ENCODE data around the gene BCAR1. TPM values are rescaled to one million over a fixed set of nuclear protein-coding genes. Genes with fewer than 3 reads are reported as not detected.
"Not testable (repeated sequence)": the region's sequence is repeated elsewhere in the genome, so short reads cannot be mapped to it uniquely, and the experiment has no call there.

BCAR1 gene
- total RNA-seq, 1 donor from 2014 or later = 21.6 TPM

DNA sequence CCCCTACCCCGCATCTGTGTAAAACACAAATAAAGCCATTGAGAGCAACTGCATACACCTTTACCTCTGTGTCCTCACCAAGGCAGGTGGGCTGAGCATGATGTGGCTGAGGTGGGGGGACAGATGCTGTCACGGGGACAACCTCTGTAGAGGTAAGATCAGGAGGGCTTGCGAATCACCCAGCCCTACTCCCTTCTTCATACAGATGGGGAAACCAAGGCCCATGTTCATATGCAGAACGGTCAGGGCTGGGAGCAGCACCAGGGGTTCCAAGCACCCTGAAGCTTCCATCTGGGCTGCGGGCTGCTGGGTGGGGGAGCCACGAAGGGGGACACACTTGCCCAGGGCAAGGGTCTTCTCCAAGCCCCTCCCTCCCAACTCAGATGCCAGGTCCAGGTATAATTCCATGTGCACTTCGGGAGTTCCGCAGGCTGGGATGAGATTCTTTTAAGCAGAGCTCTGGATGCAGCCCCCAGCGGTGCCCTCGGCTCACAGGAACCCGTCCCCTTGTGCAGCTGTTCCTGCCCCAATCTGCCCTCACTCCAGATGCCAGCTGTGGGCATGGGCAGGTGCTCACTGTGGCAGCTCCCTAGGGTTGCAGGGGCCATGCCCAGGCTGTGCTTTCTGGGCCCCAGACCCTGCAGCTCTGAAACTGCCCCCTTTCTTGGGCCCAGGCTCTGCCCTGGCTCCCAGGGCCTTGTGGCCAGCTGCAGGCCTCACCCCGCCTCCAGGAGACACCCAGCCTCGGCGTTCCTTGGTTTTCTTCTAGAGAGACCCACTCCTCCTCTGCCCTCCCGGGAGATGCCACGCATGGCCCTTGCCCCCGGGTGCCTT is 23.1 kb downstream of the BCAR1 start:
- FAIRE-seq (no peak), DNase-seq (ENCODE audit: low spot score in 2 of 2) (no peak)

DNA sequence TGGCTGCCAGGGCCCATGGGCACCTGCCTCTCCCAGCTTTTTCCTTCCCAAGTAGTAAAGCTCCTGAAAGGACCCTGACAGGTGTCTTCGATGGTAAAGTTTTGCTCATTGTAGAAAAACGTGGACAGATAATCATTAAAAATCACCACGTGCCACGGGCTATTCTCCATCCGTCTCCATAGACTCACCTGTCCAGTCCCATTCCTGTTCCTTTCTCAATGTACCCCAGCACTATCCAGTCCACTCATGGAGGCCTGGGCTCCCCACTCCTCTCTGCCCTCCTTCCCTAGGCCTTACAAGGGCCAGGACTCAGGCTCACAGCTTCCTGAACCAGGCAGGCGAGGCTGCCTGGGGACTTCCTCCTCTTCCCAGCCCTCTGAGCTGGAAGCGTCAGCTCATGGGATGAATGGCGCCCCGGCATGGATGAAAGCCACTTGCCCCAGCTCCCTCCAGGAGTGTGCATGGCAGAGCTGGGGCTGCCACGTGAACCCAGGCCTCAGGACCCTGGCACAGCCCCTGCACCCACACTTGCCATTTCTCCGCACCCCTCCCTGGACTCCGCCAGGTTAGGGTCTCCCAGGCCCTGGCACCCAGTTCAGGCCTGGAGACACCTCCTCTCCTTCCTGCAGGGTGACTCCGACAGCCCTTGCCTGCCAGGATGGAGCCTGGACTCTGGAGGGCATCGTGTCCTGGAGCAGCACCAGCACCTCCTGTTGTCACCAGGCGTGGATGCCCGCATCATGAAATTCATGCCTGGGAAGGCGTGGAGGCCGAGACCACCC is 23.9 kb downstream of the BCAR1 start:
- DNase-seq (ENCODE audit: low spot score in 2 of 2) (no peak), FAIRE-seq (no peak)

DNA sequence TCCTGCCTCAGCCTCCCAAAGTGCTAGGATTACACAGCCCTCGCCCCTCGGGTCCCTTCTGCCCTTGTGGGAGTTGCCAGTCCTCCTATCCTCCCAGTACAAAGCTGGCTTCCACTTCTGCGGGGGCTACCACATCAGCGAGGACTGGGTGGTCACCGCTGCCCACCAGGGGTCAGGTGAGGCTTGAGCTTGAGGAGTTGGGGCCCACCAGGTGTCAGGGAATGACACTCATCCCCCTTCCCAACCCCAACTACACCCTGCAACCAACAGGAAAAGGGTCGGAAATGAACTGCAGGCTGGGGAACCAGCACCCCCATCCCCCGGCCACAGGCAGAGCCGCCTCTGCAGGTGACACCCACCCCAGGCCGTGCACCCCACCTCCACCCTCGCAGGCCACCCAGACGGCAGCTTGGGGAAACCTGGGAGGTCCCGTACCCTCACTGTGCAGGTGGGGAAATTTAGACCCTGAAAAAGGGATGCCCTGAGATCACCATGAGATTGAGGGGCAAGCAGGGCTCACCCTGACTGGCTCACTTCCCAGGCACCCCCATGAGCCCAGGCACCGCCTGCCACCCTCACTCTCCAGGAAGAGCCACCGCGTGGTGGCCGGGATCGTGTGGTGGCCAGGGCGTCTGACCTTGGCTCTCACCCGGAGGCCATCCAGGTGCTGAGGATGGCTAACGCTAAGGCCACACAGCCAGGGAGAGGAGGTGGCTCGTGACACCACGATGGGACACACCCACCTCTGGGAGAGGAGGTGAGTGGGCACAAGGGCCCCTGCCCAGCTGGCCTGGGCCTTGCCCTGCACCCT is 24.7 kb downstream of the BCAR1 start:
- DNase-seq (ENCODE audit: low spot score in 2 of 2) = no peak
- no peak for FAIRE-seq

DNA sequence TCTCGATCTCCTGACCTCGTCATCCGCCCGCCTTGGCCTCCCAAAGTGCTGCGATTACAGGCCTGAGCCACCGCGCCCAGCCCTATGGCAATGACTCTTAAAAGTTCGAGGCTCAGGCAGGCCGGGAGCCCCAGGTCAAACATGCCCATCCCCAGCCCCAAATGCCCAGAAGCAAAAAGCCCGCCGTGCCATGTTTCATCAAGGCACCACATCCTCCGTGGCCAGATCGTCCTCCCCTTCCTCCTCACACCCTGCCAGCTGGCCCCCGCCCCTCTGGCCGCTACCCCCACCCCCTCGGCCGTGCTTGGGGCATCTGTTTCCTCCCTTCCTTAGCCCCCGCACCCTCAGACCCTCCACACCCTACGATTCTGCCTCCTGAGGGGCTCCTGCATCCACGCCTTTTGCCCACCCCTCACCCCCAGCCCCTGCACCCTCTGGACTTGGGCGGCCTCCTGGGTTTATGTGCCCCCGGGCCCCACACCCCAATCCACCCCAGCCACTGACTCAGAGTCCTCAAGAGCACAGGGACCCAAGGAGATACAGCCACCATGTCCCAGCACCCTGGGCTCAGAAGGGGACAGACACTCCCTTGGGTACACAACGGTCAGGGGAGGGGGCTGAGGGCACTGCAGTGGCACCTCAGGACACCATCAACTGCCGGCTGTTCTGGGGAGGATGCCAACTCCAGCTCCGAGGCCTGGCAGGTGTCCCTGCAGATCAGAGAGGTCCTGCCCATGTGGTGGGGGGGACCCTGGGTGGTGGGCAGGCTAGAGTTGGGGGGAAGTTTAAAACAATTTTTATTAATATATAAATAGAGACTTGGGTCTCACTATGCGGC is 25.5 kb downstream of the BCAR1 start:
- DNase-seq (ENCODE audit: low spot score in 2 of 2) (no peak), FAIRE-seq (no peak)

DNA sequence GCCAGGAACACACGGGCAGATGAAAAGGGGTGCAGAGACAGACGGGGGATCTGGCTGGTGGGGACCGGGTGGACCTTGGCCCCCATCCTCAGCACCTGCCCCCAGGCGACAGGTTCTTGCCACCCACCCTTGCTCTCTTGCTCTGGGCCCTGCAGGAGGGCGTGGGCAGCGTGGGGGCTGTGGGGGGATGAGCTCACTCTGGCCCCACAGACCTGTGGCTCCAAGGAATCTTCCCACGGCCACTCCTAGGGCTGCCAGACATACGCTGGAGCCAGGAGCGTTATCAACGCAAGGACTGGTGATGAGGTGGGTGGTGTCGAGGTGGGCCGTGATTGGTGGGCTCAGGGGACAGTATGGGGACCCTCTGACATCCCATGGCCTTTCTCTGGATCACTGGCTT is 26.3 kb downstream of the BCAR1 start:
- FAIRE-seq = no peak
- DNase-seq (ENCODE audit: low spot score in 2 of 2) = no peak

DNA sequence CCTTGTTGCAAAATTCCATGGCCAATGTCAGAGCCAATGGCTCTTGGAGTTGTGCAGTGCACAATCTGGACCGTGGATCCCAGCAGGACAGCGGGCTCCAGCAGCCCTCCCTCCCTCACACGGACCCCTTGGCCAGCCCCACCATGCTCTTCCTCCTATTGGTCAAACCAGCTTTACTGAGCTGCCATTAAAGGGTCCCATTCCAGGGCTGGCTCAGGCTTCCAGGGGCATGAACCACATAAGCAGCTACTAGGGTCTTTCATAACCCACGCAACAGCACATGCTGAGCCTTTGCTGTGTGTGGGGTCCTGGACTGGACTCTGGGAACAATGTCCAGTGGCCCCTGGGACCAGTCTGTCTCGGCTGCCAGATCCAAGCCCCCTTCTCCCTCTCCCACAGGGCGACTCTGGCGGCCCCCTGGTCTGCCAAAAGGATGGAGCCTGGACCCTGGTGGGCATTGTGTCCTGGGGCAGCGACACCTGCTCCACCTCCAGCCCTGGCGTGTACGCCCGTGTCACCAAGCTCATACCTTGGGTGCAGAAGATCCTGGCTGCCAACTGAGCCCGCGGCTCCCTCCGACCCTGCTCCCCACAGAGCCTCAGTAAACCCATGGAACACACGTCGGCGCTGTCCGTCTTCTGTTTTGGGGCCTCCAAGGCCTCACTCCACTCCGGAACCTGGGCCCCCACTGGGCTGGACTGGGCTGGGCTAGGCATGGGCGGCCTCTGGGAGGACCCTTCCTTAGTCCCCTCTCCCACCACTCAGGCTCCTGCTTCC is 26.9 kb downstream of the BCAR1 start:
- DNase-seq (ENCODE audit: low spot score in 2 of 2) = peak in 1 of 2 donors; percentile 14
- no peak for FAIRE-seq

DNA sequence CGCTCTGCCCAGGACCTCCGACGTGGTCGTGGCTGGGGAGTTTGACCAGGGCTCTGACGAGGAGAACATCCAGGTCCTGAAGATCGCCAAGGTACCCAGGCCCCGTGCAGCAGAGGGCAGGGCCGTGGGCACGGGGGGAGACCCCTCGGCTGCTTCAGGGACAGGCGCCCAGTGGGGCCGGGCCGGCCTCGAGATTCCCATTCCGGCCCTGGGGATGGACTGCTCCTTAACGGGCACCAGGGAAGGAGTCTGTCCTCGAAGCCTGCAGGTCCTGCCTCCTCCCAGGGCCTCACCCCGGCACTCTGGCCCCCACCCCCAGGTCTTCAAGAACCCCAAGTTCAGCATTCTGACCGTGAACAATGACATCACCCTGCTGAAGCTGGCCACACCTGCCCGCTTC is 28.3 kb downstream of the BCAR1 start:
- not testable (repeated sequence) for DNase-seq (ENCODE audit: low spot score in 2 of 2); FAIRE-seq

DNA sequence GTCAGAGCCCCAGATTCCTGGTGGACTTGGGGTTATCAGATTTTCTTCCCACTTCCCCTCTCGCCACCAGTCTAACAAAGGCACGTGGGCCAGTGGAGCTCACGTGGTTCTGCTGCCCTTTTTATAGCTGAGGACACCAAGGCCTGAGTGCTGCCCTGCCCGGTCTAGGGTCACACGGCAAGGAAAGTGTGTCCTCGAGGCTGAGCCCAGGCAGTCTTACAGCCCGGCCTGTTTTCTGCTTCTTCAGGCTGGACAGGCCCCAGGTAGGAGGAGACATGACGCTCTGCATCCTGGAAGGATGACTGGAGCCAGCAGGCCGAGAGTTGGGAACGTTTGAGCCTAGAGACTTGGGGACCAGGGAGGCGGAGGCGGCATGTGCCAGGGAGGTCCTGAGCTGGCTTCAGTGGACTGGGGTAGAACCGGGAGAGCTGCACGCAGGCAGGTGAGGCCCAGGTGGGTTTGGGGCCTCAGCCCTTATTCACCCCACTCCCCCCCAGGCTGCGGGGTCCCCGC is 29.1 kb downstream of the BCAR1 start:
- FAIRE-seq (no peak), DNase-seq (ENCODE audit: low spot score in 2 of 2) (no peak)

DNA sequence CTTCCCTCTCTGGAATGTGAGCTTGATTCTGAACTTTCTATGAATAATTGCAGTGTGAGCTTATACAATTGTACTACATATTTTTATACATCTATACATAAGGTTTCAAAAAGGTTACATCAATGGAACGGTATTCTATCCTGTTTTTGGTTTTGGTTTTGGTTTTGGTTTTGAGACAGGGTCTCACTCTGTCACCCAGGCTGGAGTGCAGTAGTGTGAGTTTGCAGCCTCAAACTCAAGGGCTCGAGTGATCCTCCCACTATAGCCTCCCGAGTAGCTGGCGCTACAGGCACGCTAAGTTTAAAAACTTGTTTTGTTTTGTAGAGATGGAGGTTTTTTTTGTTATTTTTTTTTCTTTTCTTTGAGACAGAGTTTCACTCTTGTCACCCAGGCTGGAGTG is 31.6 kb downstream of the BCAR1 start:
- DNase-seq (ENCODE audit: low spot score in 2 of 2) (no peak), FAIRE-seq (no peak)

DNA sequence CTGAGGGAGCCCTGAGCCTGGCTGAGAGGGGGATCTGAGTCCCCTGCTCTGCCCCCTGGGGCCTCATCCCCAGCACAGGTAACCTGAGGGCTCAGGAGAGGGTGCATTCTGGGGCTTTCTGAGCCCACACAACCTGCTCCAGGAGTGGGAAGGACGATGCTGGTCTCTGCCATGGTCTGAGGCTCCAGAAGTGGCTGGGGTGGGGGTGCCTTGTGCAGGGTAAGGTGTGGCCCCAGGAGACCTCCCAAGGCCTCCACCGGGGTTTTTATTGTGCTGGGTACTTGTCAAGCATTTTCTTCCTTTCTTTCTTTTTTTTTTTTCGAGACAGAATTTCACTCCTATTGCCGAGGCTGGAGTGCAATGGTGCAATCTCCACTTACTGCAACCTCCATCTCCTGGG is 32.3 kb downstream of the BCAR1 start:
- no peak for DNase-seq (ENCODE audit: low spot score in 2 of 2)
- no peak for FAIRE-seq

DNA sequence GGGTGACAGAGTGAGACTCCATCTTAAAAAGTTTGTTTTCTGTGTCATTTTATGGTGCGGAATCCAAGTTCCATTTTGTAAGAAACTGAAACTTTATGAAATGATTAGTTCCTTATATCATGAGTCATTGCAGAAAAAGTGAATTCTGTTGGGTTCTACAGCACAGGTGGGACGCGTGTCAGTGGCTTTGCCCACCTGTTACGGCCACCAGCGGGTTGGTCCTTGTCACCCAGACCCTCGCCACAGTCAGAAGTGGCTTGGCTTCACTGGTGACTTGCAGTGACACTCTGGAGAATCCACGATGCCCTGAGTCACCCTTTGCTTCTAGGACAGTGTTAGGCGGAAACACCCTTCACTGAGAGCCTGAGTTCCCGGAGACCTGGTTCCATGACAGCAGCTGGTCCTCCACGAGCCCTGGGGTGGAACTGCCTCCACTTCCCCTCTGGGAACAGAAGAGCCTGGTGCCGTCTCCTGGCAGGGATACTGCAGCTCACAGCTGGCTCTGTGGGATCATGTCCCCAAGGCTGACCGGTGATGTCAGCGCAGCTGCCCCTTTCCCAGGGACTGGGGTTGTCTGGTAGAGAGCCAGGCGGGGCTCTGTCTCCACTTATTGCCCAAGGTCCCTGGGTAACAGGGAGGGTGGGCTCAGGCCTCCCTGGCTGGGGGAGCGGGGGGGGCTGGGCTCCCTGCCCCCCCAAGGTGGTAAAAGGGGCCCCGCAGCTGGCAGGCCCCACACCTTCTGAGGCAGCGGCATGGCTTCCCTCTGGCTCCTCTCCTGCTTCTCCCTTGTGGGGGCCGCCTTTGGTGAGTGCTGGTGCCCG is 33.0 kb downstream of the BCAR1 start, which contains the start of gene CTRB1:
CTRB1 (plus strand) TSS at position 733 of the 821 bp plus-strand sequence; CDS start at position 753, 20 bp downstream.
- FAIRE-seq (no peak), DNase-seq (ENCODE audit: low spot score in 2 of 2) (no peak)

DNA sequence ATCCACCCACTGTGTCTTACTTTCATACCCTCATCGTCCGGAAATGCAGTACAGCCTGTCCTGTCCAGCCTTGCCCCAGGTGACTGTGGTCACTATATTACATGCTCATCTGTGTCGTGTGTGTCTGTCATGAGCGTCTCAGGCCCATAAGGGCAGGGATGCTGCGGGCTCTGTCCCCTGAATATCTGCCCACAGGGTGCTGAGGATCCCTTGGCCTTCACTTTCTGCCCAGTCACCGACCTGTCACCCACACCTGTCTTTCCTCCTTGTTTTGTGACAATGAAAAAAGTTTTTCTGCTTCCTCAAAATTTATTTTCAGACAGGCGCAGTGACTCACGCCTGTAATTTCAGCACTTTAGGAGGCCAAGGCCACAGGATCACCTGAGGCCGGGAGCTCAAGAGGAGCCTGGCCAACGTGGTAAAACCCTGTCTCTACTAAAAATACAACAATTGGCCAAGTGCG is 34.0 kb downstream of the BCAR1 start:
- FAIRE-seq (no peak), DNase-seq (ENCODE audit: low spot score in 2 of 2) (no peak)

DNA sequence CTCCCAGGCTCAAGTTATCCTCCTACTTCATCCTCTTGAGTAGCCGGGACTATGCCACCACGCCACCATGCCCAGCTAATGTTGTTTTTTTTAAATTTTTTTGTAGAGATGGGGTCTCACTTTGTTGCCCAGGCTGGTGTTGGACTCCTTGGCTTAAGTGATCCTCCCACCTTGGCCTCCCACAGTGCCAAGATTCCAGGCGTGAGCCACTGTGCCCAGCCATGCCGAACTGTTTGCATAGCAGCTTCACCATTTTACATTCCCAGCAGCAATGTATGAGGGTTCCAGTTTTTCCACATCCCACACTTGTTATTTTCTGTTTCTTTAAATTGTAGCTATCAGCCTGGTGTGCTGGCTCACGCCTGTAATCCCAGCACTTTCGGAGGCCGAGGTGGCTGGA is 34.8 kb downstream of the BCAR1 start:
- no peak for FAIRE-seq
- DNase-seq (ENCODE audit: low spot score in 2 of 2) = no peak

DNA sequence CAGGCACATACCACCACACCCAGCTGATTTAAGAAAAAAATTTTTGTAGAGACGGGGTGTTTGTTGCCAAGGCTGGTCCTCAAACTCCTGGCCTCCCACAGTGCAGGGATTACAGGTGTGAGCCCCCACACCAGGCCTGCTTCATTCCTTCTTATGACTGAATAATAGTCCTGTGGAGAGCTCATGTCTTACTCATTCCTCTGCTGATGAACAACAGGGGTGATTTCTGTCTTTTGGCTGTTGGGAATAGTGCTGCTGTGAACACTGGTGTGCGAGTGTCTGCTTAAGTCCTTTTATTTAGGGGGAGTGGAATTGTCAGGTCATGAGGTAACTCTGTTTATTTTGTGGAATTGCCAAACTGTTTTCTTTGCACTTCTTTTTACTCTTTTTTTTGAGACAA is 35.3 kb downstream of the BCAR1 start:
- FAIRE-seq (no peak), DNase-seq (ENCODE audit: low spot score in 2 of 2) (no peak)

DNA sequence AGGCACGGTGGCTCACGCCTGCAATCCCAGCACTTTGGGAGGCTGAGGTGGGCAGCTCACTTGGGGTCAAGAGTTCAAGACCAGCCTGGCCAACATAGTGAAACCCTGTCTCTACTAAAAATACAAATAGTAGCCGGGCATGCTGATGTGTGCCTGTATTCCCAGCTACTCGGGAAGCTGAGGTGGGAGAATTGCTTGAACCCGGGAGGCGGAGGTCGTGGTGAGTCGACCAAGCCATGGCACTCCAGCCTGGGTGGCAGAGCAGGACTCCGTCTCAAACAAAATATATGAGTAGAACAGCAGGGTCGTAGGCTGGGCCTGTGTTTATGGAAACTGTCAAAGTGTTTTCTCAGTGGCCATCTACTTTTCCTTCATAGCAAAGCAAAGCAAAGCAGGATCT is 40.1 kb downstream of the BCAR1 start:
- not testable (repeated sequence) for FAIRE-seq; DNase-seq (ENCODE audit: low spot score in 2 of 2)

DNA sequence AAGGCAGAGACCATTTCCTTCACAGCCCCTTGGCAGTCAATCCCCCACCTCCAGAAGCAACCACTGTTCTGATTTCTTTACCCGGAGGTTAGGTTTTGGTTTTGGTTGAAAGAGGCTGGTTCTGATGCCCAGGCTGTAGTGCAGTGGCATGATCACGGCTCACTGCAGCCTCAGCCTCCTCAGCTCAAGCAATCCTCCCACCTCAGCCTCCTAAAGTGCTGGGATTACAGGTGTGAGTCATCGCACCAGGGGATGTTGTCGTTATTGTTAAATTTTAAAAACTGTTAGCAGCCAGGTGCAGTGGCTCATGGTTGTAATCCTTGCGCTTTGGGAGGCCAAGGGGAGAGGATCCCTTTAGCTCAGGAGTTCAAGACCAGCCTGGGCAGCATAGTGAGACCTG is 41.5 kb downstream of the BCAR1 start:
- DNase-seq (ENCODE audit: low spot score in 2 of 2) (no peak), FAIRE-seq (no peak)

DNA sequence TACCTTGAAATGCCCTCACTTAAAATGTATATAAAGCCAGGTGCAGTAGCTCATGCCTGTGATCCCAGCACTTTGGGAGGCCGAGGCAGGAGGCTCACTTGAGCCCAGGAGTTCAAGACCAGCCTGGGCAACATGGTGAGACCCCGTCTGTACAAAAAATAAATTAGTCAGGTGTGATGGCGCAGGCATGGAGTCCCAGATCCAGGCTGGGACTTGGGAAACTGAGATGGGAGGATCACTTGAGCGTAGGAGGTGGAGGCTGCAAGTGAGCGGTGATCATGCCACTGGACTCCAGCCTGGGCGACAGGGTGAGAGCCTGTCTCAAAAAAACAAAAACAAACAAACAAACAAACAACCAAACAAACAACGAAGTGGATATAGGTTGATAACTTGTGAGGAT is 41.9 kb downstream of the BCAR1 start:
- FAIRE-seq; DNase-seq (ENCODE audit: low spot score in 2 of 2): not testable (repeated sequence)
